ENCODE results near the gene SCFD2. TPM values are rescaled to one million over a fixed set of nuclear protein-coding genes. Genes with fewer than 3 reads are reported as not detected.

SCFD2 gene
- polyA plus RNA-seq, 3 donors = 5.4 to 9.4 (median 6.7) TPM

GRCh38 chr4:52933738-52934137, 432.1 kb downstream of the SCFD2 start:
- no peak for DNase-seq
- Mint-ChIP-seq H3K4me3 (no peak overlapping the region), H3K36me3 (peaks cover 0 to 3% of the 10 kb centered on the region in 2 donors), H3K27ac (no peak overlapping the region), H3K27me3 (ENCODE audit: low read depth in 3 of 3) (no peaks in the 10 kb centered on the region), H3K9me3 (peaks cover 0 to 3% (median 1%) of the 10 kb centered on the region in 7 donors), H3K4me1 (no peaks in the 10 kb centered on the region)
- no peaks in the 10 kb centered on the region for H3K9me3 ChIP-seq (replicated peaks in 1 of 2; ENCODE audit: control insufficient read depth in 1 of 2, insufficient read depth in 1 of 2, low read length in 2 of 2)
- intact Hi-C loops (cut with micrococcal nuclease) = no loop called here
- no peak overlapping the region for H3K27ac ChIP-seq (ENCODE audit: low read depth in 1 of 2, low read length in 2 of 2)
- no peaks in the 10 kb centered on the region for H3K79me2 ChIP-seq (ENCODE audit: insufficient read depth, low read length)
- no peaks in the 10 kb centered on the region for H3K27me3 ChIP-seq (ENCODE audit: control insufficient read depth in 2 of 2, insufficient read depth in 2 of 2, low read length in 2 of 2)
- no peak overlapping the region for H3K4me3 ChIP-seq (replicated peaks in 1 of 3; ENCODE audit: low read depth in 2 of 3, low read length in 3 of 3)
- no peaks in the 10 kb centered on the region for H3K36me3 ChIP-seq (replicated peaks in 1 of 2; ENCODE audit: control insufficient read depth in 1 of 2, insufficient read depth in 2 of 2, low read length in 2 of 2)
- no peak overlapping the region for H3K9ac ChIP-seq (ENCODE audit: insufficient read depth, low read length, poor library complexity, severe bottlenecking)
- no peak overlapping the region for H2AFZ ChIP-seq (ENCODE audit: insufficient read depth, low read depth, low read length, poor library complexity, severe bottlenecking)
- WGBS (ENCODE audit: insufficient coverage) = 100% methylated on average over 1 of the region's 2 CpGs
- TF ChIP-seq, protein P1, sequence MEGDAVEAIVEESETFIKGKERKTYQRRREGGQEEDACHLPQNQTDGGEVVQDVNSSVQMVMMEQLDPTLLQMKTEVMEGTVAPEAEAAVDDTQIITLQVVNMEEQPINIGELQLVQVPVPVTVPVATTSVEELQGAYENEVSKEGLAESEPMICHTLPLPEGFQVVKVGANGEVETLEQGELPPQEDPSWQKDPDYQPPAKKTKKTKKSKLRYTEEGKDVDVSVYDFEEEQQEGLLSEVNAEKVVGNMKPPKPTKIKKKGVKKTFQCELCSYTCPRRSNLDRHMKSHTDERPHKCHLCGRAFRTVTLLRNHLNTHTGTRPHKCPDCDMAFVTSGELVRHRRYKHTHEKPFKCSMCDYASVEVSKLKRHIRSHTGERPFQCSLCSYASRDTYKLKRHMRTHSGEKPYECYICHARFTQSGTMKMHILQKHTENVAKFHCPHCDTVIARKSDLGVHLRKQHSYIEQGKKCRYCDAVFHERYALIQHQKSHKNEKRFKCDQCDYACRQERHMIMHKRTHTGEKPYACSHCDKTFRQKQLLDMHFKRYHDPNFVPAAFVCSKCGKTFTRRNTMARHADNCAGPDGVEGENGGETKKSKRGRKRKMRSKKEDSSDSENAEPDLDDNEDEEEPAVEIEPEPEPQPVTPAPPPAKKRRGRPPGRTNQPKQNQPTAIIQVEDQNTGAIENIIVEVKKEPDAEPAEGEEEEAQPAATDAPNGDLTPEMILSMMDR (IDR thresholded peaks at IDR 0.05) = no peak
- H4K20me1 ChIP-seq (ENCODE audit: insufficient read depth, low read length) = no peaks in the 10 kb centered on the region
- no peak overlapping the region for H3K4me2 ChIP-seq (replicated peaks; ENCODE audit: extremely low read depth, low read length, poor library complexity, severe bottlenecking)
- no peaks in the 10 kb centered on the region for H3K4me1 ChIP-seq (ENCODE audit: control insufficient read depth in 1 of 2, insufficient read depth in 2 of 2, low read length in 2 of 2)

DNA sequence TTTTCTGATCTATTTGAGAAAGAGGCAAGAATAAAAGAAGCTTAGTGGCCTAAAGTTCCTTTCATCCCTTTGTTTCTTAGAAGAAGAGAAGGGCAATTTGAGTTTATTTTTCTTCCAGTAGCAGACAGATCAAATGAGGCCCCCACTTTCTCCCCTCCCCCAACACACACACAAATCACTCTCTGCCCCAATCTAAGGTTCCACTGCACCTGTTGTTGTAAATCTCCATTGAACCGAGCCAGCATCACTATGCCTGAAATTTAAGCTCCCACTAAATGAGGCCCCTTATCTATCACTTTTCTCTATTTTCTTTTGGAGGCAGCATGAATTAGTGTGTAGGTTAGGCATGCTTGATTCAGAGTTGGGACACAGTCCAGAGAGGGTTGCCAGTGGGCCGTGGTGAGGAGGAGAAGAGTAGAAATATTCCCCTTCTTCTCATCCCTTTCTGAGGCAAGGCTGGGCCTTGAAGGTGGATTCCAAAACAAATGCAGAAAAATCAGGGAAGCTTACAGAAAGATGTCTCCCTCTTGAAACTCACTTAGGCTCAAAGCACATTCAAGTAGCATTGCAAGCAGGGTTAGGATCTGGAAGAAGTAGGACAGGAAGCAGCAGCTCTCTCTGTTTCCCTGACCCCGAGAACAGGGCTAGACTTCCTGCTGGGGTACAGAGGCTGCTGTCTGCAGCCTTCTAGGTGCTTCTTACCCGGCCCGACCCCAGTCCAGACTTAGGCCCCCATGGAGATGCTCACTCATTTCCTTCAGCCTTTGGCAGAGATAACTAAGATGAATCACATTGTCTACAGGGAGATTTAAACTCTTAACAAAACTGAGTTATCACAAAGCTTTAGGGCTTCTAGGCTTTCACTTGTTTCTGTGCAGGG, 433.0 kb downstream of the SCFD2 start:
- Histone ChIP-seq H3K9me3 (replicated peaks in 1 of 2; ENCODE audit: control insufficient read depth in 1 of 2, insufficient read depth in 1 of 2, low read length in 2 of 2) (no peaks in the 10 kb centered on the region), H3K27ac (ENCODE audit: low read depth in 1 of 2, low read length in 2 of 2) (no peak overlapping the region), H2AFZ (ENCODE audit: insufficient read depth, low read depth, low read length, poor library complexity, severe bottlenecking) (no peak overlapping the region), H3K27me3 (ENCODE audit: control insufficient read depth in 2 of 2, insufficient read depth in 2 of 2, low read length in 2 of 2) (no peaks in the 10 kb centered on the region), H3K9ac (ENCODE audit: insufficient read depth, low read length, poor library complexity, severe bottlenecking) (no peak overlapping the region), H4K20me1 (ENCODE audit: insufficient read depth, low read length) (no peaks in the 10 kb centered on the region), H3K4me1 (ENCODE audit: control insufficient read depth in 1 of 2, insufficient read depth in 2 of 2, low read length in 2 of 2) (no peaks in the 10 kb centered on the region), H3K4me2 (replicated peaks; ENCODE audit: extremely low read depth, low read length, poor library complexity, severe bottlenecking) (no peak overlapping the region), H3K79me2 (ENCODE audit: insufficient read depth, low read length) (no peaks in the 10 kb centered on the region), H3K4me3 (replicated peaks in 1 of 3; ENCODE audit: low read depth in 2 of 3, low read length in 3 of 3) (no peak overlapping the region), H3K36me3 (replicated peaks in 1 of 2; ENCODE audit: control insufficient read depth in 1 of 2, insufficient read depth in 2 of 2, low read length in 2 of 2) (no peaks in the 10 kb centered on the region)
- Mint-ChIP-seq H3K36me3 (peaks cover 0 to 3% of the 10 kb centered on the region in 2 donors), H3K27ac (no peak overlapping the region), H3K27me3 (ENCODE audit: low read depth in 3 of 3) (peaks cover 0 to 3% (median 0%) of the 10 kb centered on the region in 3 donors), H3K9me3 (peaks cover 0 to 3% (median 1%) of the 10 kb centered on the region in 7 donors), H3K4me1 (no peaks in the 10 kb centered on the region), H3K4me3 (no peak overlapping the region)
- DNase-seq = no peak
- 57% methylated on average over 3 of the region's 5 CpGs for WGBS (ENCODE audit: insufficient coverage)
- TF ChIP-seq, protein P1 (IDR thresholded peaks at IDR 0.05) = no peak
- intact Hi-C loops (cut with micrococcal nuclease) = no loop called here
